GM21526 (cell line): ENCODE results near the gene AGTPBP1.
A peak's percentile ranks its signal among the peaks of the same experiment; 100 is the strongest.
"Not testable (repeated sequence)": the region's sequence is repeated elsewhere in the genome, so short reads cannot be mapped to it uniquely, and the experiment has no call there.

Experiments used
- ATAC-seq: cut with Tn5 transposase; IDR thresholded peaks from one replicate; pipeline ENCODE4 v1.9.1; 2021; ENCODE audit warnings: moderate library complexity; ENCODE audit not compliant: unreplicated experiment, low FRiP score

The AGTPBP1 gene

DNA sequence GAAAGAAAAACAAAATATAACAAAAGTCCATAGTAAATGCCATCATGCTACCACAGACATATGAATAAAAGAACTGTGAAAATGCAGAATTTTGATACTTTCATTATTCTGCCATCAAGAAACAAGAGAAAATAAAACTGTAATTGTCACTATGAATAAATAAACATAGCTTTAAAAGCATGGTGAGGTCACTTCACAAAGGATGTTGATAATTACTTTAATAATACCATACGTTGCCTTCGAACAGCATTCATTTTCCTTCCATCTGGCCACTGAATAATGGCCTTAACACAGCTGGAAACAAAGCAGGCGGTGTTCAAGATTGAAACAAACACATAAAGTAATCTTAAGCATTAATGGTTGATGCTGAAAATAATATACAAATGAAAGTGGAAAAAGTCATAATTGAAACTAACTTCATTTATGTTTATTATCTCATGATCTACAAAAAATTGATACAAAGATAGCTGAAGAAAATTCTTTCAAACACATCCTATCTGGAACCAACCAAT is 102.0 kb downstream of the AGTPBP1 start:
- no peak for ATAC-seq

DNA sequence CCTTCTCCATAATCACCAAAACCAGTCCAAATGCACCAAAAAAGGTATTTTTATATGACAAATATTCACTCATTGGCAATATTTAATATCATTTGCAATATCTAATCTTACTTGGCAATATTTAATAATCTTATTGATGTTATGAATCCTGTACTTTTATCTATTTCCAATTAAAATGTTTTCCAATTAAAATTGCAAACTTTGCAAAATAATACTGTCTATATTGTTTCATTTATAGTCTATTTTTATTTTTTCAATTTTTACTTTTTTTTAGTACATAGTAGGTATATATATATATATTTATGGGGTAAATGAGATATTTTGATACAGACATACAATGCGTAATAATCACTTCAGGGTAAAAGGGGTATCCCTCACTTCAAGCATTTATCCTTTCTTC is 109.9 kb downstream of the AGTPBP1 start:
- ATAC-seq, result no peak

DNA sequence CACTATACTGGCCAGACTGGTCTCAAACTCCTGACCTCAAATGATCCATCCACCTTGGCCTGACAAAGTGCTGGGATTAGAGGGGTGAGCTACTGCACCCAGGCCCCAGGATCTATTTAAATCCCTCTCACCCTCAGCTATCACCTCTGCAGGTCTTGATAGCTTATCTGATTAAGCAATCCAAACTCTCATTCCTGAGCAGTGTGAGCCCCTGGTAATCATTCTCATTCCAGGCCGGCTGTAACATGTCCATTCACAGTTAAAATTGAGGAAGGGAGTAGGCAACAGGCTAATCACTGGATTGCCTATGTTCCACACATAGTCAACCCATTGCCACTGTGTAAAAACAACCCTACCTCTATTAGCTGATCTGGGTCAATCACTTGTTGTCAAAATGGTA is 111.1 kb downstream of the AGTPBP1 start:
- ATAC-seq, result no peak

DNA sequence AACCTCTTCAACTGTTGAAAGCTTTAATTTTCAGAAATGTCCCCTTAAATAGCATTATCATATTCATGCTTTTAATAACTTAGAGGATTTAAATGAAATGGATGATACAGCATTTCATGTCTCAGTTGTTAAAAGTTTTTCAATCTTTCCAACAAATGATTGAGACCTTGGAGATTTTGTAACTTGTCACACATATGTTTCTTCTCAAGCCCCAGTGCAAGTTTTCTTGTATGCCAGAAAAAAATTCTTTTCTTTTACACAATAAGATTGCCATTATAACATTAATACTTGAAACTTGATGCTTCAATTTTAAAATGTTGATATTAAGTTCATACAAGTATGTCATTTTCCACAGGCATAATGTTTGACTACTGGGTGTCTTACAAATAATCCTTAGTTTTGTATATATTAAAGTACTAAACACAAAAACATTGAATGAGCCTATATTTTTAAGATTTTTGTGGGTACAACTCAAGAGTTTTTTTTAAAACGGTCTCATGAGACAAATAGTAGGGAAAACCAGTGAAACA is 124.5 kb downstream of the AGTPBP1 start:
- no peak for ATAC-seq

DNA sequence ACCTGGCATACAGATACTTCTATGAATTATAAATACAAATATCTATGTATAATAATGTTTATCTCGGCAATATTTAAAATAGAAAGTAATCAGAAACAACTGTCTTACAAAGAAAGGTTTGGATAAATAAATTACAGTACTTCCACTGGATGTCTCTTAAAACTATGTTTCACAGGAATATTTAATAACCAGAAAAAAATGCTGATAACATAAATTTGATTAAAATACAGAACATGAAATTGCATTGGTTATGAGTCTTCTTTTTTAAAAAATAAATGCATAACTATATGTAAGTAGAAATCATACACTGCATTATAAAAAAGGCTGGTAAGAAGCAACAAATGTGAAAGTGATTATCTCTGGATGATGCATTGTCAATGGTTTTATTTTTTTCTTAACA is 126.0 kb downstream of the AGTPBP1 start:
- ATAC-seq, result no peak

DNA sequence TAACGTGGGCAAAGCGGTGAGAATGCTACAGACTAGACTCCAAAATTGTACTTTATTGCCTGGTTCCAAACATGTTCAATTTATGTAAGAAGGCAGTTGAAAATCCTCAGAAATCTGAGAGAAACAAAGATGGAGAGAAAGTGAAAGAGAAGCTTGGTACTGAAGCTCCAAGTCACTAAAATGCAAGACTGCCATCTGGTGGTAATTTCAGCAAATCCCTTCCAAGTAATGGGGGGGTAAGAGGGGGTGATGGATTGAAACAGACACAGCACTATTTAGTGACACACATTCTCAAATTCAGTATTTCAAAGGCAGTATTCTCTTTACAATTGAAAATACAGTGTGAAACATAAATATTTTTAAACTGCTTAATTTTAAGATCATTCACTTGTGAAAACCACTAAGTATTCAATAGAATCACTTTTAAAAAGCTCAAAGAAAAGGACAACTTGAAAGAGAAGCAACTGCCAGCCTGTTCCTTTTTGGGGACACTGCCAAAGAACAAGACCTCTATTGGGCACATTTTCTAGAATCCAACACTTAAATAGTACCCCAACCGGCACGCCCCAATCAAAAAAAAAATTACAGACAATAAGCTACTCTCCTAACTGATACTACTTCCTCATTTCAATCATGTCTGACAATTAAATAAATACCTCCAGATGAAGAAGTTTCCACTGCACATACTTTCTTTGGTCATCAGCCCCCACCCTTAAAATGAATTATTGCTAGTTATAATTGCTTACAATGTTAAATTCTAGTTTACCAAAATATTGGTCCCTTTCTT is 131.5 kb downstream of the AGTPBP1 start:
- peak; percentile 94 for ATAC-seq

DNA sequence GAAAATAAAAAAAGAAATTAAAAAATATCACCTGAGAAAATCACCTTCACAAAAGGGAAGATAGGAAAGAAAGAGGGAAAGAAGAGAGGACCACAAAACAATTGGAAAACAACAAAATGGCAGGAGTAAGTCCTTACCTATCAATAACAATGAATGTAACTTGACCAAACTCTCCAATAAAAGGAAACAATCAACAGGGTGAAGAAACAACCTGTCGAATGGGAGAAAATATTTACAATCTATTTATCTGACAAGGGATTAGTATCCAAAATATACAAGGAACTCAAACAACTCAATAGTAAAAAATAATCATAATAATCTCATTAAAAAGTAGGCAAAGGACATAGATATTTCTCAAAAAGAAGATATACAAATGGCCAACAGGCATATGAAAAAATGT is 135.8 kb downstream of the AGTPBP1 start:
- ATAC-seq, result no peak

DNA sequence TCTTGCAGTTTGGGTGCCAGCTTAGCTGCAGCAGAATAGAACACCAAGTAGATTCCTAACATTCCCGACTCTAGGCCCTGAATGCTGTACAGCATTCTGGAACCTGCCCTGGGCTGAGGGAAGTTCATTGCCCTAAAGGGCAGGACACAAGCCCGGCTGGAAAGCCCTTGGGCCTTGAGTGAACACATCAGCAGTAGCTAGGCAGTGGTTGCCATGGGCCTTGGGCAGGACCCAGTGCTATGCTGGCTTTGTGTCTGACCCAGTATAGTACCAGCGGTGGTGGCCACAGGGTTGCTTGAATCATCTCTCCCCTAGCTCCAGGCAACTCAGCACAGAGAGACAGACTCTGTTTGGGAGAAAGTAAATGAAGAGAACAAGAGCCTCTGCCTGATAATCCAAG is 137.8 kb downstream of the AGTPBP1 start:
- no peak for ATAC-seq

DNA sequence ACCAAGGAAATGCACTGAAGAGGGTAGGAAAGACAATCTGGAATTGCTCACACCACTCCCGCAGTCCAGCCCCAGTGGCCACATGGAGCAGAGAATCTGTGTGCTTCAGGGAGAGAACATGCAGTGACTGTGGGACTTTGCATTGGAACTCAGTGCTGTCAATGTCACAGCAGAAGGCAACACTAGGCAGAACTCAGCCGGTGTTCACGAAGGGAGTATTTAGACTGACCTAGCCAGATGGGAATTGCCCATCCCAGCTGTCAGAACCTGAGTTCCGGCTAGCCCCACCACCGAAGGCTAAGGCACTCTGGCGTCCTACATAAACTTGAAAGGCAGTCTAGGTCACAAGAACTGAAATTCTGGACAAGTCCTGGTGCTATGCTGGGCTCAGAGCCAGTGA is 139.0 kb downstream of the AGTPBP1 start:
- no peak for ATAC-seq

DNA sequence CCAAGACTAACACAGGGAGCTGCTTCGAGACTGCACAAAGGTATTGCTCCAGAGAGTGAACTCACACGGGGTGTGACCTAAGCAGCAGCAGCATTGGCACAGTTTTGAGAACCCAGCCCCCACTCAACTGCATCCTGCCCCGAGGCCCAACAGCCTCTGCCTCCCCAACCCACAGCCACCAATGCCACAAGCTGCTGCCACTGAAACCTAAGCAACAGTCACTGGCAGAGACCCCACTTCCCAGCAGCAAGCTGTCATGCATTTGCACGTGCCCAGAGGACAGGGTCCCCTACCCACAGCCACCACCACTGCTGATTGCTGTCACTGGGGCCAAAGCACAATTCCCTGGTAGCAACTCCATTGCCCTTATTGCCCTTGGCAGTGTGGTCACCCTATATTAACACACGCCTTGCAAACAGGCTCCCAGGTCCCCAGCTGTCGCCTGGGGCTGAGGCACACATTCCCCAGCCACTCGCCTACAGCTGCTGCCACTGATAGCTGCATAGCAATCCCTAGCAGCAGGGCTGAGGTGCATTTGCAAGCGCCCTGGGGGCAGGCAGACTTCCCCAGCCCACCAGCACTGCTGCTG is 141.0 kb downstream of the AGTPBP1 start:
- no peak for ATAC-seq

DNA sequence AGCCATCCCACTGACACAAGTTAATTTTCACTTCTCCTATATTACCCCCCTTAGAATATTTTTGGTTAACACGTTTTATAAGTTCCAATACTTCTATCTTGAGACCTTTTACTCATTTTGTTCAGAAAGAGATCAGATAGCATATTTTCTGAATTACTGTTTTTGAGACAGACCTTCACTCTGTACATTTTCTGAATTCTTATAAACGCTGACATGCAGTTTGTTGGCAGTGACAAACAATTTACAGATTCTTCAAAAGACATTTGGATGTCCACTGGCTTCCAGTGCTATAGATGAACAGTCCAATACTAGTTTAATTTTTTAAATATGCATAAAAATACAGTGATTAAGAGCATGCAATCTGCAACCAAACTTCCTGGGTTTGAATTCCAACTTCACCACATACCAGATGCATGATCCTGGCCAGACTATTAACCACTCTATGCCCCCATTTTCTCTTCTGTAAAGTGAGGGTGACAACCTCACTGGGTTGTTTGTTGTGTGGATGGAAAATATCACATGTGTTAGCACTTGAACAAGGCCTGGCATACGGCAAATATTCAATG is 142.1 kb downstream of the AGTPBP1 start:
- no peak for ATAC-seq

DNA sequence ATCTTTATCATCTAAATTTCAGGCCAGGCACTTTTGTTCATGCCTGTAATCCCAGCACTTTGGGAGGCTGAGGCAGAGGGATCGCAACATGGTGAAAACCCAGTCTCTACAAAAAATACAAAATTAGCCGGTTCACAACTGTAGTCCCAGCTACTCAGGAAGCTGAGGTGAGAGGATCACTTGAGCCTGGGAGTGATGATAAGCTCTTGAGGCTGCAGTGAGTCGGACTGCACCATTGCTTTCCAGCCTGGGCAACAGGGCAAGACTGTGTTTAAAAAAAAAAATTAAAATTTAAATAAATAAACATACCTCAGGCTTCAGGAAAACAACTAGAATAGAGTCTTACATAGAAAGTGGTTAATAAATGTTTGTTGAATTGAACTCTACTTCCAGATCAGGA is 147.4 kb downstream of the AGTPBP1 start:
- ATAC-seq, result no peak

DNA sequence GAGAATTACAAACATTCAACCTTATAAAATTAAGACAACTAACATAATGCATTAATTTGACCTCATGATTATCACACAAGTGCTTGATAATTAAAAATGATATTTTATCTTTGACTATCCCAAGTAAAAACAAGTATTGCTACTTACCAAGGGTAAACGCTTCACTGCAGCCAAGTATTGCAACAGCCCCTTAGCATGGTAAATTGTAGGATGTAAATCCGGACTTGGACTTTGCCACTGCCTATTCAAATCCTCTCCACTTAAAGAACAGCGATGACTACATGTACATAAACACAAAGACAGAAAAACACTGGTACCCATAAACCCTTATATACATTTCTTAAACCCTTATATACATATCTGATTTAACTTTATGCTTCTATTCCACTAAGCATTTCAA is 155.1 kb downstream of the AGTPBP1 start:
- ATAC-seq, result no peak

DNA sequence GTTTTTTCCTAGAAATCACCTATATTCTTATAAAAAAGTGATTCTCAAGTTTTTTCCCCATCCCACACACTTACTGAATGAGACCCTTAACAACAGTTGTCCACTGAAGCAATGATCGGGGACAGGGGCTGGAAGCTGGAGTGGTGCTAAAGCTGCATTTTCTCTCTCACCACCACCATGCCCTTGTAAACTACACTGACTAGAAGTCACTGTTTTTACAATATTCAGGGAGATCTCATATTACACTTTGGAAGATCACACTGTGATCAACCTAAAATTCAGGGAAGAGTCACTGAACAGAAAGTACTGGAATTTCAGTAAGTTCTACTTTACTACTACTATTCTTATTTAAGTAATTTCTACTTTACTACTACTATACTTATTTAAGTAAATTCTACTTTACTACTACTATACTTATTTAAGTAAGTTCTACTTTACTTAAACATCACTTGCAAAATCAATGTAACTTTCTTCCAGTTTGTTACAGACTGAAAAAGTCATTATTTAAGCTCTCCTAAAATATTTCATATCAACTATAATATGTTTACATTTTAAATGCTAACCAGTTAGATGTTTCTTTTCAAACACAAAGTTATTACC is 164.3 kb downstream of the AGTPBP1 start:
- no peak for ATAC-seq

DNA sequence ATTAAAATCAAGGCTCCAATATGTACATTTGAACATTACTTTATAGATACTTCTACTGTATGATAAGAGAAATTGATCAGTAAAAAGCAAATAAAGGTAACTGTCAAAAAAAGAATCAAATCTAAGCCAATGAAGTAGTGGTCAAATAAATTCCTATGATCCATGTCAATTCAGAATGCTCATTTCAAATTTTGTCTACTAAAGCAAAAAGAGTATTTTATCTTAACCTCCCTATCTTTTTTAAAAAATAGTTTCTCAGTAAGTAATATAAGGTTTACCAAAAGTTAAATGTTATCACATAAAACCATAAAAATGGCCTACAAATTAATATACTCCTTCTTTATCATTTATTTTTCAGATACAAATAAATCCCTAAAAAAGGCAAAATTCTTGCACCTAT is 165.9 kb downstream of the AGTPBP1 start:
- ATAC-seq, result no peak

DNA sequence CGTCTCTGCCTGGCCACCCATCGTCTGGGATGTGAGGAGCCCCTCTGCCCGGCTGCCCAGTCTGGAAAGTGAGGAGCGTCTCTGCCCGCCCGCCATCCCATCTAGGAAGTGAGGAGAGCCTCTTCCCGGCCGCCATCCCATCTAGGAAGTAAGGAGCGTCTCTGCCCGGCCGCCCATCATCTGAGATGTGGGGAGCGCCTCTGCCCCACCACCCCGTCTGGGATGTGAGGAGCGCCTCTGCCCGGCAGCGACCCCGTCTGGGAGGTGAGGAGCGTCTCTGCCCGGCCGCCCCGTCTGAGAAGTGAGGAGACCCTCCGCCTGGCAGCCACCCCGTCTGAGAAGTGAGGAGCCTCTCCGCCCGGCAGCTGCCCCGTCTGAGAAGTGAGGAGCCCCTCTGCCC is 168.2 kb downstream of the AGTPBP1 start:
- ATAC-seq, result not testable (repeated sequence)

DNA sequence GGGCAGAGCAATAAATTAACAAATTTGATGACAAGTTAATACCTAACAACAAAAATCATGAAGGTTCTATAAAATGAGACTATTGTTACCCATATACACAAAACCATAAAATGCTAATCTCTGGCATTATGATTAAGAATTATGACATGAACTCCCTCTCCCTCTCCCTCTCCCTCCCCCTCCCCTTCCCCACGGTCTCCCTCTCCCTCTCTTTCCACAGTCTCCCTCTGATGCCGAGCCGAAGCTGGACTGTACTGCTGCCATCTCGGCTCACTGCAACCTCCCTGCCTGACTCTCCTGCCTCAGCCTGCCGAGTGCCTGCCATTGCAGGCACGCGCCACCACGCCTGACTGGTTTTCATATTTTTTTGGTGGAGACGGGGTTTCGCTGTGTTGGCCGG is 168.8 kb downstream of the AGTPBP1 start:
- ATAC-seq, result not testable (repeated sequence)

DNA sequence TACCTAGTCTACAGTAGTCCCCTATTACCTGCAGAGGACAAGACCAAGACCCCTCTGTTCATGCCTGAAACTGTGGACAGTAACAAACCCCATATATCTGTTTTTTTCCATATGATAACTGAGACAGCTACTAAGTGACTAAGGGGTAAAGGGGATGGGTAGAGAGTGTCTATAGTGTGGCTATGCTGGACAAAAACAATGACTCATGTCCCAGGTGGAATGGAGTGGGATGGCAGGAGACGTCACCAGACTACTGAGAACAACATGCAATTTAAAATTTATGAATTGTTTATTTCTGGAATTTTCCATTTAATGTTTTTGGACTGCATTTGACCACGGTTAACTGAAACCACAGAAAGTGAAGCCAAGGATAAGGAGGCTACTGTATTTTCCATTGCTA is 171.8 kb downstream of the AGTPBP1 start:
- ATAC-seq, result no peak

DNA sequence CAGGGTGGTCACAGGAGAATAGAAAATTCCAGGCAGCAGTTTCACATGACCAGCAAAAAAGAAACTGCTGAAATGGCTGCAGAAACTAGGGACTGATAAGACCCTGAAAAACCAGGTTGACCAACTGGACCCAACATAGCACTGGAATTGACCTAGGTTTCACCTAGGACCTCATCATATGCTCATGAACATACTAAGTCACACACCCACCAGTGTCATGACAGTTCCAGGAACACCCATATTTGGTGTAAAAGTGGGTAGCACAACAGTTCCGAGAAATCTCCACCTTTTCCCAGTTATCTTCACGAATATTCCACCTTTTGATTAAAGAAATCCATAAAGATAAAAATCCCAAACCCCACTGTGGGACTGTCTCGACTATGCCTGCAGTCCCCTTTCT is 182.2 kb downstream of the AGTPBP1 start:
- no peak for ATAC-seq

DNA sequence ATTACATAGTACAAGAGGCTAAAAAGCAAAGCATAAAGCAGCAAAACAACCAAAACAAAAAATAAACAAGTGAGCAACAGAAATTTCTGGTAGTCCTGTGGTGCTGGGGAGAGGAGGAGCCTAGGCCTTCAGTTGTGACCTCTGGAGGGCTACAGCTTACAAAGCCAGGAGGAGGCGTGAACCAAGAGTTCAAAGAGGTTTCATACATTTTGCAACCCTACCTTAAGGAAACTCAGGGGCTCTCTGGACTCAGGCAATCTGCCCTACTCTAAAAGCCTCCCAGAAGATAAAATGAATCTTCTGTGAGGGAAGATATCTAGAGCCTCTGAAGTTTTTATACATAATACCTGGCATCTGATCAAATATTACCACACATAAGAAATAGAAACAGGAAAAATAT is 187.4 kb downstream of the AGTPBP1 start:
- no peak for ATAC-seq

DNA sequence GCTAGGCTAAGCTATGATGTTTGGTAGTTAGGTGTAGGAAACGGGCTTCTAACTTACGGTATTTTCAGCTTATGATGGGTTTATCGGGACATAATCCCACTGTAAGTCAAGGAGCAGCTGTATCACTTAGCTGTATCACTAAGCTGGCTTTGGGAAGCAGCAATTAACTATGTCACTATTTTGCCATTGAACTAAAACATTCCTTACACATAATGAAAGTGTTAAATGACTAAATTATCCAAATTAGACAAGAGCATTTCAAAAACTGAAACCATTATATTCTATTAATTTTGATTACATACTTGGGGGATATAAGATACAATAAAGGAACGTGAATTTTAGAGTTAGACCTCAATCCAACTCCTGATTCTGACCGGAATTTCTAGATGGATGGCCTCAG is 188.3 kb downstream of the AGTPBP1 start:
- no peak for ATAC-seq
